ENCODE results near the gene DGKD. TPM values are rescaled to one million over a fixed set of nuclear protein-coding genes. Genes with fewer than 3 reads are reported as not detected.

DGKD gene
- total RNA-seq, 3 donors from 2014 or later, result 17.1 to 41.3 (median 37.3) TPM

- DNase-seq (ENCODE audit: low spot score in 2 of 2), result no peak
- intact Hi-C loops (cut with DNase I; ENCODE audit: low total_unique reads), result no loop called here
These were observed 5.5 kb downstream of the DGKD start for GRCh38 chr2:233359823-233360222.

GRCh38 chr2:233360771-233361176 lies 6.5 kb downstream of the DGKD start:
- Histone ChIP-seq H3K4me1 (peaks cover 0 to 7% of the 10 kb centered on the region in 2 donors), H3K4me3 (no peak overlapping the region), H3K9me3 (peaks cover 0 to 8% of the 10 kb centered on the region in 2 donors), H3K27me3 (no peaks in the 10 kb centered on the region), H3K36me3 (no peaks in the 10 kb centered on the region), H3K27ac (no peak overlapping the region)
- DNase-seq (ENCODE audit: low spot score in 2 of 2), result no peak
- intact Hi-C loops (cut with DNase I; ENCODE audit: low total_unique reads), result no loop called here
- TF ChIP-seq POLR2A (IDR thresholded peaks at IDR 0.05) (no peak), CTCF (IDR thresholded peaks at IDR 0.05) (no peak), POLR2AphosphoS5 (IDR thresholded peaks at IDR 0.05) (no peak)

More at GRCh38 chr2:233359823-233360222, 5.5 kb downstream of the DGKD start:
- Histone ChIP-seq H3K4me1 (peaks cover 0 to 7% of the 10 kb centered on the region in 2 donors), H3K27ac (no peak overlapping the region), H3K4me3 (no peak overlapping the region), H3K27me3 (no peaks in the 10 kb centered on the region), H3K9me3 (peaks cover 0 to 8% of the 10 kb centered on the region in 2 donors), H3K36me3 (no peaks in the 10 kb centered on the region)
- TF ChIP-seq POLR2AphosphoS5 (IDR thresholded peaks at IDR 0.05), result no peak

- no peak for TF ChIP-seq POLR2A (IDR thresholded peaks at IDR 0.05)
- TF ChIP-seq POLR2AphosphoS5 (IDR thresholded peaks at IDR 0.05), result no peak
- TF ChIP-seq CTCF (IDR thresholded peaks at IDR 0.05), result no peak
- Histone ChIP-seq H3K27ac (no peak overlapping the region), H3K4me1 (peaks cover 0 to 3% of the 10 kb centered on the region in 2 donors), H3K9me3 (peaks cover 0 to 8% of the 10 kb centered on the region in 2 donors), H3K36me3 (no peaks in the 10 kb centered on the region), H3K4me3 (no peak overlapping the region), H3K27me3 (no peaks in the 10 kb centered on the region)
- no peak for DNase-seq (ENCODE audit: low spot score in 2 of 2)
- intact Hi-C loops (cut with DNase I; ENCODE audit: low total_unique reads), result no loop called here
These were observed 7.0 kb downstream of the DGKD start for GRCh38 chr2:233361297-233361696.

- Histone ChIP-seq H3K4me1 (no peaks in the 10 kb centered on the region), H3K27me3 (no peaks in the 10 kb centered on the region), H3K9me3 (peaks cover 0 to 8% of the 10 kb centered on the region in 2 donors), H3K27ac (no peak overlapping the region), H3K4me3 (no peak overlapping the region), H3K36me3 (no peaks in the 10 kb centered on the region)
- DNase-seq (ENCODE audit: low spot score in 2 of 2), result no peak
- no peak for TF ChIP-seq CTCF (IDR thresholded peaks at IDR 0.05)
- no peak for TF ChIP-seq POLR2A (IDR thresholded peaks at IDR 0.05)
- TF ChIP-seq POLR2AphosphoS5 (IDR thresholded peaks at IDR 0.05), result no peak
- intact Hi-C loops (cut with DNase I; ENCODE audit: low total_unique reads), result no loop called here
These were observed 8.4 kb downstream of the DGKD start for GRCh38 chr2:233362742-233363141.

- Histone ChIP-seq H3K4me3 (no peak overlapping the region), H3K4me1 (no peaks in the 10 kb centered on the region), H3K36me3 (no peaks in the 10 kb centered on the region), H3K27ac (no peak overlapping the region), H3K9me3 (peaks cover 0 to 8% of the 10 kb centered on the region in 2 donors), H3K27me3 (no peaks in the 10 kb centered on the region)
- no peak for DNase-seq (ENCODE audit: low spot score in 2 of 2)
- TF ChIP-seq POLR2AphosphoS5 (IDR thresholded peaks at IDR 0.05), result no peak
- no peak for TF ChIP-seq POLR2A (IDR thresholded peaks at IDR 0.05)
- no peak for TF ChIP-seq CTCF (IDR thresholded peaks at IDR 0.05)
- intact Hi-C loops (cut with DNase I; ENCODE audit: low total_unique reads), result no loop called here
These were observed 9.5 kb downstream of the DGKD start for GRCh38 chr2:233363744-233364235.
